Adrenal gland (tissue), 12 donors: ENCODE measurements around the gene PHGDH. TPM values are rescaled to one million over a fixed set of nuclear protein-coding genes. Genes with fewer than 3 reads are reported as not detected.
"Not testable (repeated sequence)": the region's sequence is repeated elsewhere in the genome, so short reads cannot be mapped to it uniquely, and the experiment has no call there.

Experiments used
- DNase-seq, 7 donors: peaks; one replicate each; pipeline ENCODE4 v3.0.0-alpha.2; 2019 to 2020
- H3K27ac ChIP-seq, 5 donors: fragments of 200-600 bp; sonication (generic) in 4 of 5; 1 replicate in 3 of 5; 2 replicates in 2 of 5; pipeline versions ENCODE4 v1.5.1 to v1.8.0; 2016 to 2020; ENCODE audit warnings: mild to moderate bottlenecking in 1 of 5
- H3K27me3 ChIP-seq: fragments of 200-600 bp; 2 replicates; pipeline ENCODE4 v1.8.0; 2021
- H3K36me3 ChIP-seq, 2 donors: fragments of 200-600 bp; replicated peaks in 1 of 2; 1 replicate in 1 of 2; 2 replicates in 1 of 2; pipeline versions ENCODE4 v1.5.1 to v1.8.0; 2018 to 2022
- H3K4me1 ChIP-seq, 2 donors: fragments of 200-600 bp; replicated peaks in 1 of 2; 1 replicate in 1 of 2; 2 replicates in 1 of 2; pipeline versions ENCODE4 v1.5.1 to v1.8.0; 2018 to 2021
- H3K4me3 ChIP-seq, 4 donors: fragments of 200-600 bp; sonication (generic) in 3 of 4; one replicate each; pipeline ENCODE4 v1.5.1; 2016 to 2018
- H3K9me3 ChIP-seq, 3 donors: fragments of 200-600 bp; sonication (generic) in 1 of 3; replicated peaks in 1 of 3; 1 replicate in 2 of 3; 2 replicates in 1 of 3; pipeline versions ENCODE4 v1.5.1 to v1.8.0; 2016 to 2021
- CTCF ChIP-seq, 6 experiments: fragments of 450-650 bp in 4 of 6; fragments of 200-600 bp in 2 of 6; sonication (generic) in 1 of 6; IDR thresholded peaks; 1 replicate in 5 of 6; 2 replicates in 1 of 6; pipeline versions ENCODE4 v1.5.1 to v1.8.0; 2016 to 2021; ENCODE audit warnings: antibody characterized with exemption in 6 of 6, mild to moderate bottlenecking in 2 of 6, moderate library complexity in 1 of 6
- POLR2A ChIP-seq, 2 donors: fragments of 450-650 bp; IDR thresholded peaks; one replicate each; pipeline ENCODE4 v1.6.1; 2017; ENCODE audit warnings: antibody characterized with exemption in 2 of 2, mild to moderate bottlenecking in 2 of 2, moderate library complexity in 1 of 2
- WGBS, 4 donors: extraction: QIAGEN DNeasy Blood & Tissue Kit in 2 of 4; methylation state at CpG; one replicate each; pipeline versions ENCODE4 v1.1.5 to v1.1.7; 2013 to 2017; 5-methylcytosine and 5-hydroxymethylcytosine counted together
- intact Hi-C, 2 donors: fragments of 100-400 bp; cut with DNase I; formaldehyde crosslinking; loops; one replicate each; pipeline versions ENCODE4 v1.14.1 to v1.15.0; 2022 to 2023
- polyA plus RNA-seq, 3 donors: library from polyadenylated mRNA; stranded (reverse); fragments of 200-250 nt in 2 of 3; fragments of 350-450 nt in 1 of 3; fragmentation: Illumina TruSeq in 1 of 3; extraction: RNeasy Lipid Tissue Mini Kit (QIAGEN cat#74804) in 1 of 3; gene quantifications; one replicate each; pipeline ENCODE4 v1.2.3, GENCODE V29; 2013 to 2014
- total RNA-seq, 9 donors: library from RNA; depleted of rRNA in 4 of 9; stranded (reverse); fragments of >200 nt in 4 of 9; fragments of 120-200 nt in 1 of 9; fragmentation: NEBNext Ultra II Directional in 1 of 9; extraction: Animal tissue kit (Norgen Biotek cat#: 25700) in 1 of 9; gene quantifications; one replicate each; pipeline versions ENCODE4 v1.1.0 to v1.2.4, GENCODE V29; 2013 to 2023
- donor health status: healthy with polysubstance abuse.
- donor health status: Bipolar disorder and iron deficiency.
- donor health status: DM: yes; HTN: yes; CAD: no.
- donor health status: DM: no; HTN: no; CAD: no.
- donor health status: DM: no; HTN: no; CAD: no.
- donor health status: DM: yes; HTN: yes; CAD: no.

Gene PHGDH
- total and polyA plus RNA-seq, 12 donors: 1.8 to 27.7 (median 3.6) TPM

GRCh38 chr1:119689511-119689910, 22.2 kb upstream of the PHGDH start:
- no peaks in the 10 kb centered on the region for H3K27me3 ChIP-seq
- TF ChIP-seq POLR2A (IDR thresholded peaks at IDR 0.05): no peak
- TF ChIP-seq CTCF (IDR thresholded peaks at IDR 0.05): no peak
- no peak for DNase-seq
- H3K27ac ChIP-seq: no peak overlapping the region
- intact Hi-C loops: no loop called here
- no peaks in the 10 kb centered on the region for H3K4me1 ChIP-seq
- no peaks in the 10 kb centered on the region for H3K9me3 ChIP-seq
- H3K36me3 ChIP-seq: no peaks in the 10 kb centered on the region
- H3K4me3 ChIP-seq: no peak overlapping the region

GRCh38 chr1:119696863-119697262, 14.9 kb upstream of the PHGDH start:
- DNase-seq, H3K4me3 ChIP-seq, H3K27me3 ChIP-seq, H3K36me3 ChIP-seq, intact Hi-C loops, H3K4me1 ChIP-seq, H3K9me3 ChIP-seq, H3K27ac ChIP-seq: not testable (repeated sequence)
- 67 to 81% (median 75%) methylated on average over 4 of the region's 4 CpGs for WGBS, 4 donors

GRCh38 chr1:119697598-119697997, 14.1 kb upstream of the PHGDH start:
- Histone ChIP-seq H3K27ac (no peak overlapping the region), H3K9me3 (peaks cover 0 to 3% (median 0%) of the 10 kb centered on the region in 3 donors), H3K4me1 (no peaks in the 10 kb centered on the region), H3K4me3 (no peak overlapping the region), H3K27me3 (no peaks in the 10 kb centered on the region), H3K36me3 (no peaks in the 10 kb centered on the region)
- intact Hi-C loops: no loop called here
- WGBS, 4 donors: 67 to 80% (median 74%) methylated on average over 3 of the region's 3 CpGs
- no peak for TF ChIP-seq CTCF (IDR thresholded peaks at IDR 0.05)
- TF ChIP-seq POLR2A (IDR thresholded peaks at IDR 0.05): no peak
- no peak for DNase-seq

GRCh38 chr1:119700326-119700725, 11.4 kb upstream of the PHGDH start:
- no peak overlapping the region for H3K4me3 ChIP-seq
- 63 to 86% (median 77%) methylated on average over 2 of the region's 2 CpGs for WGBS, 4 donors
- intact Hi-C loops: no loop called here

More at GRCh38 chr1:119700326-119700725, 11.4 kb upstream of the PHGDH start:
- Histone ChIP-seq H3K9me3 (peaks cover 0 to 3% (median 0%) of the 10 kb centered on the region in 3 donors), H3K27me3 (no peaks in the 10 kb centered on the region), H3K36me3 (no peaks in the 10 kb centered on the region), H3K4me1 (no peaks in the 10 kb centered on the region), H3K27ac (no peak overlapping the region)
- no peak for DNase-seq
- TF ChIP-seq CTCF (IDR thresholded peaks at IDR 0.05) (no peak), POLR2A (IDR thresholded peaks at IDR 0.05) (no peak)
